Stimulated activated CD8-positive, alpha-beta memory T cell treated with anti-CD3 and anti-CD28 coated beads, Interleukin-15, amount 100 ng/mL, for 1 hour (primary cell): Measurements from ENCODE around the gene TOM1L2.
"Not testable (repeated sequence)": the region's sequence is repeated elsewhere in the genome, so short reads cannot be mapped to it uniquely, and the experiment has no call there.

Experiments used
- DNase-seq: peaks from one replicate; pipeline ENCODE4 v3.0.0-alpha.2; 2020; ENCODE audit warnings: low read depth

The TOM1L2 gene

DNA sequence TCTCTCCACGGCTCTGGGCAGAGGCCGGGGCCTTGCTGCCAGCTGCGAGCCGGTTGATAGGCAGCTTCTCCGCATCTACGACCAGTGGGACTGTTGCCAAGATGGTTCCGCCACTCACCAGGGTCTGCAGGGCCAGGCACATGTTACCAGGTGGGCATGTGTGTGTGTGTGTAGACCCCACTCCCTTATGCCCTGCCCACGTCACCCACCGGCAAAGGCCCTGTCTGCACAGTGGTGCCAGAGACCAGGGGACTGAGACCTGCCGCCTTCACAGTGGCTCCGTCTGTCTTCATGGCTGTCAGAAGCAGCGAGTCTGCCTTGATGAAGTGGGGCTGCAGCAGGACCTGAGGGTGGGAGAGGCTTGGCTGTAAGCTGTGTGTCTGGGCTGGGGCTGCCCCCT, 153.1 kb downstream of the TOM1L2 start:
- DNase-seq = no peak

DNA sequence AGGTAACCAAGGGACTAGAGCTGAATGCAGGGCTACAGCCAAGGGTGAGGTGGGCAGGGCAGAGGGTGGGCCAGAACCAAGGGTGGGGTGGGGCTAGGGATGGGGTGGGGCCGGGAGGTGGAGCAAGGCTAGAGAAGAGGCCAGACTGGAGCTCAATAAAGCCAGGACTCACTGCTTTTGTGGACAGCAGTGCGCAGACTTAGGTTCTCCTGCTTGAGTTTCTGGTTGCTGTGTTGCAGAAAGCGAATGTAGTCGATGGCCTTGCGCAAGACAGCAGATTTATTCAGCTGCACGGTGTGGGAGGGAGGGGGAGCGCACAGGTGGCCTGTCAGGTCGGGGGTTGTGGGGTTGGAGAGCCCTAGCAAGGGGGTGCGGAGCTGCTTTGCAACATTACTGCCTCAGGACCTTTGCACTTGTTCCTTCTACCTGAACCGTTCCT, 154.1 kb downstream of the TOM1L2 start:
- DNase-seq = no peak

DNA sequence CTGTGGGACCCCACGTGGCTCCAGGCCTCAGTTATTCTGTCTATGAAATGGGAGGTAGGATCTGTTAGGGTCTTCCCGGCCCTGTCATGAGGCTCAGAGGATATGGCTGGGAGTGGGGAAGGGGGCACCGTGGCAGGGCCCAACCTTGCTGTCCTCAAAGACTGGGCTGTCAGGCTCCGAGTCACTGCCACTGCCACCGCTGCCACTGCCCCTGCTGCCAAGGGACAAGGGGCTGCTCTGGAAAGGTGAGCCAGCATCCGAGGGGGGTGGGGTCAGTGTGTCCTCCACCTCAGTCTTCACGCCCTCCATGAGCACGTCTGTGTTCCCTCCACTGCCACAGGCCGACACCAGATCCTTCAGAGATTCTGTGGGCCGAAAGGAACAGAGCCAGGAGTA, 154.7 kb downstream of the TOM1L2 start:
- no peak for DNase-seq

DNA sequence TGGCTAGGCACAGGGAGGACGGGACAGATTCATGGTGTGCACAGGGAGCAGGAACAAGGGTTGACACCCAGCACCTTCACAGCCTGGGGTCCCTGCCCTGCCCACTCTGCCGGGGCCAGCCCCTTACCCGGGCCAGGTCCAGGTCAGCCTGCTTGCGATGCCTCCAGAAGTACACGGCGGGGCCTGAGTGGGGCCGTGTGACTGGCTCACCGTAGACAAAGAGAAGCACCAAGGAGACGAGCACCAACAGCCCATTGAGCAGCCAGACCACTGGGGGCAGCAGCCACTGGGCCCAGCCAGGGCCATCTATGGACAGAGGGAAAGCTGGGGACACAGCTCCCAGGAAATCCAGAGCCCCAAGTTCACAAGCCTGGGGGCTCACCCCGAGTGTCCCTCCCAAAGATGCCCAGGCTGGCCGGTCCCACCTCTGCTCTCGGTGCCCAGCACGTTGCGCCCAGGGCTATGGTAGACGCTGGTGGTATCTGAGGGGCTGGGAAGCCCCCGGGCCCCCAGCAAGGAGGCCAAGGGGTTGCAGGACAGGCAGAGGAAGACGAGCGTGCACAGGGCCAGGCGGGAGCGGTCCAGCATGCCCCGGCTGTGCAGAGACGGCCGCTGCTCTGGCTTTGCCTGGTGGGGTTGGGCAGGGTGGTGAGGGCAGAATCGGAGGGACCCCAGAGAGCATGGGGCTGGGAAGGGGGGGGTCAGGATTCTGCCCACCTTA, 155.2 kb downstream of the TOM1L2 start:
- DNase-seq = no peak

DNA sequence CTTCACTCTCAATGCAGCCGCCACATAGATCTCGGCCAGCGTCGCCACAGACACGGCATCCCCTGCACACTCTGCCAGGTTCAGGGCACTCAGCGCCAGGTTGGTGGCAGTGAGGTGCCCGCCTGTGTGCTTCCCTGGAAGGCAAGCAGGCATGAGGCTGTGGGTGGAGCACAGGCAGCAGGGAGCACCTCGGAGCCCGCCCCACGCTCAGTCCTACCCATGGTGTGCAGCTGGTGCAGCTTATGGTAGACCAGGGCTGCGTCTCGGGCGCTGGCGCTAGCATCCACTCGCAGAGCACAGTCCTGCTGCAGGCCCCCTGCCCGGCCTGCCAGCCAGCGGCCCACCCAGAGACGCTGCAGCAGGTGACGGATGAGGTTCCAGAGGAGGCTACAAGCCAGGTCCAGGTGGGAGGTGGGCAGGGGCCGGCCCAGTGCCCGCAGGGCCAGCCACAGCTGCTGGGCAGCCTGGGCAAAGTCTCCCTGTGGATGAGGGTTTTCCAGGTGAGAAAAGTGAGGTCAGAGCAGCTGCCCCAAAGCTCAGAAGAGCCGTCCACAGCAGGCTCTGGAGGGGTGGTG, 155.9 kb downstream of the TOM1L2 start:
- DNase-seq = no peak

DNA sequence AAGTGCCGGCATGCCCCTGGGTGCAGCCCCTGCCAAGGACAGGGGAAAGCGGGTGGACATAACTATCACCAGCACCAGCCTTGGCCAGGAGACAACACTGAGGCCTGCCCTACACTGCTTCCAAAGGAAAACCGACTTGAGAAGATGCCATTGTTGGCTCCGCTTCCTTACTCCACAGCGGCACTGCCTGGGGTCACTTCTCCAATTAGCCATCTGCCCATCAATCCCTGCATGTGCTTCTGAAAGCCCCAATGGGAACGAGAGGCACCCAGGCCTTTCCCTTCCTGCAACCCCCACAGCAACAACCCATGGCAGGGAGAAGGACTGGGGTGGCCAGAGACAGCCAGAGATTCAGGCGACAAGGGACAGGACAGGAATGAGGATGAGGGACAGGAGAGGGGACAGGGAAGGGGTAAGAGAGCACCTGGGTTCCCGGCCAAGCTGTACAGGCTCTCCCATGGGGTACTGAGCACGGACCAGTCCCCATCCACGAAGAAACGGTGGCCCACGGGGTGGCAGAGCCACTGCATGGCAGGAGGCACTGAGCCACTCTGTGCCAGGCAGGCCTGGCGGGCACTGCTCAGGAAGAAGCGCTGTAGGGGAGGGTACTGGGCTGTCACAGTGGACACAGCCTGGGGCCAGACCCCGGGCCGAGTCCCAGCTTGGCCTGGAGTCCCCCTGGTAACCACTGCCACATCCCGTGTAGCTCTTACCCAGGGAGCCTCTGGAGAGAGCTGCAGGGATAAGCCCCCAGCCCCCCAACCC, 156.6 kb downstream of the TOM1L2 start:
- DNase-seq = no peak

DNA sequence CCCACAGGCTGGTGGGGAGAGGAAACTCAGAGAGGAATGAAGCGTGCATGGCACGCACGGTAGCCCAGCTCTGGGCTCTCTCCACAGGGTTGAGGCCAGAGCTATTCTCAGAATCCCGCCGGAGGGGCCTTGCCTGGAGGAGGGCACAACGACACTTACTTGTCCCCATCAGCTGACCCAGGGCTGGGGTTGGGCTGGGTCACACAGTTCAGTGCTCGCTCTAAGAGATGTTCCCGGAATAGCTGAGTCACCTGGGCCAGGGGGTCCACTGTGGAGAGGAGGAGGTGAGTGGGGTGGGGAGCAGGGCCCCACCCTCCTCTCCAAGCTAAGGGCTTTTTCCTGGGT, 157.2 kb downstream of the TOM1L2 start:
- no peak for DNase-seq

DNA sequence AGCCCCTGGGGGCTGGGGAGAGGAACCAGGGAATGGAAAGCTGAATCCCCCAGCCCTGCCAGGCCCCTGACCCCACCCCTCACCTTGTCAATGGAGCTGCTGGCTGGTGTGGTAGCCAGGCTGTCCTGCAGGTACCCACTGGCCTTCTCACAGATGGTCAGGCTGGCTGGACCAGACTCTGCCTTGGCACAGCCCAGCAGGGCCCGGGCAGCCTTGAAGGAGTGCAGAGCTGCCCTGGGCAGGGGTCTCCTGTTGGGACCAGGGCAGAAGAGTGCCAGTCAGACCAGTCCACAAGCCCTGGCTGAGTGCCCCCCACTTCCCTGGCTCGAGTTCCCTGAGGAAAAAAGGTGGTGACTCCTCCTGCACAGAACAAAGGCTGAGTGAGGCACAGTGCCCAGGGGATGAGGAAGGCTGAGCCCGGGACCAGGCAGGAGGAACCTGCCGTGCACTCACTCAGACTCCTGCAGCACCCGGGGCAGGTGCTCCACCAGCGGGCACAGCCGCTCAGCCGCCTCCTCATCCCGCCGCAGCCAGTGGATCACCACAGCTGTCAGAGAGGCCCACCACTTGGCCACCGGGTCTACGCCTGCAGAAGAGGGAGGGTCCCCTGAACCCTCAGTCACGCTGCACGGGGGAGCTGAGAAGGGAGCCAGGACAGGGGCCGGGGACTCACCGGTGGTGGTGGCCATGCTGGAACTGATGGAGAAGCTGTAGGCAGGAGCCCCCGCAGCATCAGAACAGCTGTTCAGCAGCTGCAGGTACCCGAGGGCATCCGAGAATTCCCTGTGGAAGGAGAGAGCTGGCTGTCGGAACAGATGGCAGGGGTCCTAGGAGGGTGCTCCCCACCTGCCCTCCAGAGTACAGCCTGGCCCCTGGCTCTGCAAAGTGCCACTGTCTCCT, 157.8 kb downstream of the TOM1L2 start:
- DNase-seq = no peak

DNA sequence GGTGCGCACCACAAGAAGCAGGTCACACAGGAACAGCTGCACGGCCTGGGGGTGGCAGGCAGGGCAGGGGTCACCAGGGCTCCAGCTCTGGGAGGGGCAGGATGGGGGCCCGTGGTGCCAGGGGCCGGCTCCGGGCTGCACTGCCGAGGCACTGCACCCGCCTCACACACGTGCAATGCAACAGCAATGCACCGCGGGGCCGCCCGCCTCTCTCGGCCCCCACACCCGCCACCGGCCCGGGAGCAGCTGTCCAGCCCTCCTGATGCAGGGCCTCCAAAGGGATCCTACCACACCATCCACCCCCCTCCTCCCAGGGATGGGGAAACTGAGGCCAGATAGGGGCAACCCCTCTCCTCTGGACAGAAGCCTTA, 158.5 kb downstream of the TOM1L2 start:
- DNase-seq = no peak

DNA sequence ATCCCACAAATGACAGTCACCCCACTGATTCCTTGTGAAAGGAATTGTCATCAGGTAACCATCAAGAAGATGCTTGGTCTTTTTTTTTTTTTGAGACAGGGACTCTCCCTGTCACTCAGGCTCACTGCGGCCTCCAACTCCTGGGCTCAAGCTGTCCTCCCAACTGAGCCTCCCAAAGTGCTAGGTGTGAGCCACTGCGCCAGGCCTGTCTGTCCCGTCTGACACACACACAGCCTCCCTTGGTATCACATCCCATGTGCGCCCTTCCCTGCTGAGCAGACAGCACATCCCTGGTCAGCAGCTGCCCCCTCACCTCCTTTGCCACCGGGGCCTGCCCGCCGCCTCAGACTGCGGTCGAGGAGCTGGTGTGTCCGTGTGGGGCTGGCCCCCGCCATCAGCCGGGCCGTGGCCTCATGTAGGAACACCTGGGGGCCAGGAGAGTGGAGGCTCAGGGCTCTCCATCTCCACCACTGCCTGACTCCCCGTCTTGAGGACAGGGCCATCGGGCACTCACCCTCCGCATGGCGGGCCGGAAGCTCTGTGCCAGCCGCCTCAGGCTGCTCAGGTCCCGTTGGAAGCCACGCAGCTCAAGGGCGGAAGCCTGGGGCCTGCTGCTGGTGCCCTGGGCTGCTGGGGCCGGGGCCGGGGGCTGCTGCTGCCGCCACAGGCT, 159.0 kb downstream of the TOM1L2 start:
- DNase-seq = no peak

DNA sequence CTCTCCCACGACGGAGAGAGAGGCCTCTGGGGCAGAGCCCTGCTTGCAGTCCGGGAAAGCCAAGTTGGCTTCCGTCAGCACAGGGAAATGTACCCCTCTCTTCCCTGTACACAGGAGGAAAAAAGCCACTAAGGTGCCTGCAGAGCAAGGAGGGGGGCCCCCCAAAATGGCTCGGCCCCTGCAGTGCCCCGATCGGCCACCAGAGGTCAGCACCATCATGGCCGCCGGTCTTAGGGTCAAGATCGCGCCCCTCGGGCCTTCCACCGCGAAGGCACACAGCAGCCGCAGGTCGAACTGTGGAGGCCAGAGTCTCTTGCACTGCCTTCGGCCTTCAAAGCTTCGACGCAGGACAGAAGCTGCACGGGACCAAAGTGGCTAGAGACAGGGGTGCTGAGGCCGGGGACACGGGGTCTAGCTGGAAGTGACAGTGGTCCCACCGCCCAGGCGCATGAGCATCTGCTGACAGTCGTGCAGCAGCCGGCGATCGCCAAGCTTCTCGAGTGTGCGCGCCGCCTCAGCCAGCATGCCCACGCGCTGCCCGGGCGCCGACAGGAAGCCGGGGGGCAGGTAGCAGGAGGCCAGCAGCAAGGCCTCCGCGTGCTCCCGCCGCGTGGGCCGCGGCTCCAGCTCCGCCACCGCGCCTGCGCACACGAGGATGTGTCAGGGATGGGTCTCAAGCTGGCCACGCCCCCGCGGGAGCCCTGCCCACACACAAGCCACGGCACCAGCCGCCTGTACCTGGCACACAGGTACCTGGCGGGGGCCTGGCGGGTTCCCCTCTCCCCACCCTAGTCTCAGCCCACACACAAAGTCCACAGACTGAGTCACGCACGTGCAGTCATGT, 159.8 kb downstream of the TOM1L2 start:
- peak; percentile 54 for DNase-seq

DNA sequence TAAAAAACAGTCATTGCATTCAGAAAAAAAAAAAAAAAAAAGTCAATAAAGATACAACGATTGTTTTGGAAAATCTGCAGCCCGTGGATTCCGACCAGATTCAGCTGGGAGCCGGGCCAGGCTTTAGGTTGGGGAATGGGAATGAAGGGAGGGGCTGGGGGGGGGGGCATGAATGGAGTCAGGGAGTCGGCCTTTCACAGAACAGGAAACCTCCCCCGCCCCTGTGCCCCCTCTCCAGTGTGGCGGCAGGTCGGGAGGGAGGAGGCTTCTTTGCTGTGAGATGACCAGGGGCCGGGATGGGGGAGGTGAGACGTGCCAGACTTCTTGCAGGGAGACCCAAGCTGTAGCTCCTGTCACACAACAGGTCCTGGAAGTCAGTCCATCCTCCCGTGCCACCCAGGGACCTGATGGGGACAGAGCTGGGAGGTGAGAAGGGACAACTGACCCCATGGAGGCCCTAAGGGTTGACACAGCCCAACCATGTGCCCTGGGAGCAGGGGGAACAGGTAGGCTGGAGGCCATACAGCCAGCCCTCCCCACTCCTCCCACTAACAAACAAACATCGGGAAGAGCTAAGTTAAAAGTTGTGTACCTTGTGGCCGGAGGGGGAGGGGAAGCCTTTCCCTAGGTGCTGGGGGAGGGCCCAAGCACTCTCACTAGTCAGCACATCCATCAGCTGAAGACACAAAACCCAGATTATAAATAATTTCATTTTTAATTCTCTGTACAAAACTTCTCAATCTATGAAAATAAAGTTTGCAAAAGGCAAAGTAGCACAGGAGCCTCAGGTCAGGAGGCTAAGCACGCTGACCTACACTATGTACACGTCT, 160.6 kb downstream of the TOM1L2 start:
- no peak for DNase-seq

DNA sequence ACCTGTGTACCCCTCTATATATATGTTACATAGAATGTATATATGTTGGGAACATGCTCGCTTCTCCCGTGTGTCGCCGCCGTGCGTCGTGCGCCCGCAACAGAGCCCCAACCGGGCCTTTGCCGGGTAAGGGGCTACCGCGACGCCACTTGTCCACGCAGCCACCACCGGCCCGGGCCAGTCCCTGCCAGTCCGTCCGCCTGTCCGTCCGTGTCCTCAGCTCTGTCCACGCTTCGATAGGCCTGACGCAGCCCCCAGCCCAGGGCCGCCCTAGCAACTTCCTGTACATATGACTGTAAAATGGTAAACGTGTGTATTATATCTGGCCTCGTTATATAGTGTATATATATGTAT, 161.3 kb downstream of the TOM1L2 start:
- DNase-seq = no peak

DNA sequence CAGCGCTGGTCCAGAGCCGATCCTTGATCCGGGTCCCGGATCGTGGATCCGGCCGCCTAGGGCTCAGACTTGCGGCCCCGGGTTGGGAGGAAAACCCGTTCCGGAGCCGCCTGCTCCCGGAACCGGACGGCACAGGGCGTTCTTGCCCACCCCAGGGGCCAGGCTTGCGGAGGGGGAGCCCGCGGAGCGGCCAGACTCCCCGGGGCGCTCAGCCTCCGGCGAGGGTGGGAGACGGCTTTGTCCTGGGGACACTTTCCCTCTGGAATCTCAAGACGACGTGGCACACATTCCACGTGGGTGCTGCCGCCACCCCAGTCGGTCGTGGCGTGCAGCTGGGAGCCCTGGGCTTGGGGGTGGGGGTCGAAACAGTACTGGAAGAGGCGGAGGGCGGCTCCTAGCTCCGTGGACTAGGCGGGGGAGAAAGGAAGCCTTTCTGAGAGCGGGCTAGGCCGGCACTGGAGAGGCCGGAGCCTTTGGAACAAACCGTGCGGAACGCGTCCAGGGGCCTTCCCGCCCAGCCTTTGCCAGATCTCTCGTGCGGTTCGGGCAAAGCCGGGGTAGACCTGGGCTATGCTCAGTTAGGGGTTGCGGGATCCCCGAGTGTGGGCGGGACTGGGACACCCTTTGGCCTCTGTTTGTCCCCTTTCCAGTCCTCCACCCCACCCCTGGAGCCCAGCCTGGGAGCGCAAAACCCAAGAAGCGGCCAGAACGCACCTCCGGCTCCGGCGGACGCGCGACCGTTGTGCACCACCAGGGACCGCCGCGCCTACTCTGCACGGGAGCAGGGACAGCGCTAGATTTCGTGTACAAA, 161.9 kb downstream of the TOM1L2 start:
- DNase-seq = no peak

DNA sequence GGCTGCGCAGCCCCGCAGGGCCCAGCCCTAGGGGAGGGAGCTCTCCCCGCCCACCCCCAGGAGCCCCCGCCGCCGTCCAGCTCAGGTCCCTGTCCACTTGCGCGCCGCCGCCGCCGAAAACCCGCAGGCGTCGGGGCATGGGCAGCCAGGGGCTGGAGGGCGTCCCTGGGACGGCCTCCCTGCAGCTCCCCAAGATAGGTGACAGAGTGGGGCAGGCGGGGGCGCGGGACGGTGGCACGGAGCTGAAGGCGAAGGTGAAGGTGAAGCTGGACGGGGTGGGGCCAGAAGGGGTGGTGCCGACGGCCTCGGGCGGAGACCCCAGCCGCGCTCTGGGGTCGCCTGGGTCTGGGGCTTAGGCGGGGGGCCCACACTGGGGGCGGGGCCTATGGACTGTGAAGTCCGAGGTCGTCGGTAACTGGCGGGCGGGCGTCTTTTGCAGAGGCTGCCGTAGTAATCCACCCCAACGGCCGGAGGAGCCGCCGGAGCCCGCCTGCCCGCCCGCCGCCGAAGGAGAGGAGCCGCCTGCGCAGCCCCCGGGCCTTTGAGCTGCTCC, 162.6 kb downstream of the TOM1L2 start:
- DNase-seq = no peak

DNA sequence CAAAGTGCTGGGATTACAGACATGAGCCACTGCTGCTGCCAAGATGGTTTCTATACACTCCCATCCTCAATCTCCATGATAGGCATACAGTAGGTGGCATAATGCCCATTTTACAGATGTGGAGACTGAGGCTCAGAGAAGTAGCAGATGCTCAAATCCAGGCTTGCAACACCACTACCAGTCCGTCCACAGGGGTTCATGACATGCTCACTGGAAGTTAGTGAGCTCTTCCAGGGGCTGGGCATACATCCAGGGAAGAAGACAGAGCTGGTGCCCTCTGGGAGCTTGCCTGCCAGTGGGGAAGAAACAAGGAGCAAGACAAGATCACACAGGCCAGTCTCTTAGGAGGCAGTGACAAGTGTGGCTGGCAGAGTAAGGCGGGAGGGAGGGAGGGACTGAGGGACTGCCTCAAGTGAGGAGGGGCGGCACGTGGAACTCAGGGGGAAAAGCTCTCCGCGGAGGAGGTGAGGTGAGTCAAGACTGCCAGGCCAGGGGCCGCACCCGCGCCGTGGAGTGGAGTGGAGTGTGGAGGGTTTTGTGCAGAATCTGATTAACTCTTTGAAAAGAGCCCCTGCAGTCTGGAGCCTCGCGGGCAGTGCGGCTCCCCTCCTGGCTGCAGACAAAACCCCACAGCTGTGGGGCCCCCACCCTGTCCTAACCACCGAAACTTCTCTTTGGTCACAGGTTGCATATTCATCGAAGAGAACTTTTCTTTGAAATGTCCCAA, 163.3 kb downstream of the TOM1L2 start:
- no peak for DNase-seq

DNA sequence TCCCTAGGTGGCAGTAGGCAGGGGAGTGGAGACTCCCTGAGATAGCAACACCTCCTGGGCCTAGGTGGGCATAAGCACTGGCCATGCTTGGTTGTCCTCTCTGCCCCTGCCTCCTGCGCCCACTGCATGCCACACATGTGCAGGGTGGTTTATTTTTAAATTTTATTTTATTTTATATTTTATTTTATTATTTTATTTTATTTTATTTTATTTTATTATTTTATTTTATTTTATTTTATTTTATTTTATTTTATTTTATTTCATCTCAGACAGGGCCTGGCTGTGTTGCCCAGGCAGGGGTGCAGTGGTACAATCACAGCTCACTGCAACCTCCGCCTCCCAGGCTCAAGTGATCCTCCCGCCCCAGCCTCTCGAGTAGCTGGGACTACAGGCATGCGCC, 164.0 kb downstream of the TOM1L2 start:
- DNase-seq = not testable (repeated sequence)

DNA sequence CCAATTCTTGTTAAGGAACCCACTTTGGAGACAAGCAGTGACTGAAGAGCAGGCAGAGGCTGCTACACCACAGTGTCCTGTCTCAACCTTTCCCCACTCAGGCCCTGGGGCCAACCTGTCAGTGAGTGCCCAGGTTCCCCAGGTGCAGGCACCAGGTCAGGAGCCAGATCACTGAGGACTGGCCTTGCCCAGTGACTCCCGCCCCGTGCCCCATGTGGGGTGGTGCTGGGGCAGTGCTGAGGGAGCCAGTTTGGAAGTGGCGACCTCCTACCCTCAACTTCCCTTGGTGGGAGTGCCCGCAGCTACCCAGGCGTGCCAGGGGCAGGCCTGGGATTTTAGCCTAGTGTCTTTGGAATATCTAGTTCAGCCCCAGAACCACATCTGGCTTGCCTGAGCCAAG, 164.8 kb downstream of the TOM1L2 start:
- no peak for DNase-seq
